VCaP (cell line): ENCODE data around the gene JAKMIP1.

Source experiments
- H3K27ac ChIP-seq: fragments of 450-650 bp; 2 replicates; pipeline ENCODE4 v1.5.1; 2017
- TF ChIP-seq, protein P1 (sequence below): fragments of 450-650 bp; conservative IDR thresholded peaks from 2 replicates; pipeline ENCODE4 v1.5.1; 2017; ENCODE audit warnings: mild to moderate bottlenecking, moderate library complexity

Gene JAKMIP1

DNA sequence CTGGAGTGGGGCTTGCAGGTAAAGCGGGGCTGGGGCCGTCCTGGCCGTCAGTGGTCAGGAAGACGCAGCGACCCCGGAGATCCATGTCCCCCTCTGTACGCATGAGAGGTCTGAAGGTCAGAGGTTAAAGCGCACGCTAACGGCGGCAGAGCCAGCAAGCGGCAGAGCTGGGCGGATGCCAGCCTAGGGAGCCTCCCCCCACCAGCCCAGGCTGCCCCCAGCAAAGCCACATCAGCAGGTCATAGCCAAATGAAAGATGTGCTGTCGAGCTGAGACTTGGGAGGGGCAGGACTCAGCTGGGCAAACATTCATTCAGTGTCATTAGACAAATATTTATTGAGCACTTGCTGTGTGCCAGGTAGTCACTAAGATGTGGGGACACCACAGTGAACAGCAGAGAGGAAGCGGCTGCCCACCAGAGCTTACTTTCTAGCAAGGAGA is 593 bp upstream of the JAKMIP1 start:
- H3K27ac ChIP-seq = peak overlapping the region; percentile 74
- TF ChIP-seq, protein P1, sequence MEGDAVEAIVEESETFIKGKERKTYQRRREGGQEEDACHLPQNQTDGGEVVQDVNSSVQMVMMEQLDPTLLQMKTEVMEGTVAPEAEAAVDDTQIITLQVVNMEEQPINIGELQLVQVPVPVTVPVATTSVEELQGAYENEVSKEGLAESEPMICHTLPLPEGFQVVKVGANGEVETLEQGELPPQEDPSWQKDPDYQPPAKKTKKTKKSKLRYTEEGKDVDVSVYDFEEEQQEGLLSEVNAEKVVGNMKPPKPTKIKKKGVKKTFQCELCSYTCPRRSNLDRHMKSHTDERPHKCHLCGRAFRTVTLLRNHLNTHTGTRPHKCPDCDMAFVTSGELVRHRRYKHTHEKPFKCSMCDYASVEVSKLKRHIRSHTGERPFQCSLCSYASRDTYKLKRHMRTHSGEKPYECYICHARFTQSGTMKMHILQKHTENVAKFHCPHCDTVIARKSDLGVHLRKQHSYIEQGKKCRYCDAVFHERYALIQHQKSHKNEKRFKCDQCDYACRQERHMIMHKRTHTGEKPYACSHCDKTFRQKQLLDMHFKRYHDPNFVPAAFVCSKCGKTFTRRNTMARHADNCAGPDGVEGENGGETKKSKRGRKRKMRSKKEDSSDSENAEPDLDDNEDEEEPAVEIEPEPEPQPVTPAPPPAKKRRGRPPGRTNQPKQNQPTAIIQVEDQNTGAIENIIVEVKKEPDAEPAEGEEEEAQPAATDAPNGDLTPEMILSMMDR = no peak

DNA sequence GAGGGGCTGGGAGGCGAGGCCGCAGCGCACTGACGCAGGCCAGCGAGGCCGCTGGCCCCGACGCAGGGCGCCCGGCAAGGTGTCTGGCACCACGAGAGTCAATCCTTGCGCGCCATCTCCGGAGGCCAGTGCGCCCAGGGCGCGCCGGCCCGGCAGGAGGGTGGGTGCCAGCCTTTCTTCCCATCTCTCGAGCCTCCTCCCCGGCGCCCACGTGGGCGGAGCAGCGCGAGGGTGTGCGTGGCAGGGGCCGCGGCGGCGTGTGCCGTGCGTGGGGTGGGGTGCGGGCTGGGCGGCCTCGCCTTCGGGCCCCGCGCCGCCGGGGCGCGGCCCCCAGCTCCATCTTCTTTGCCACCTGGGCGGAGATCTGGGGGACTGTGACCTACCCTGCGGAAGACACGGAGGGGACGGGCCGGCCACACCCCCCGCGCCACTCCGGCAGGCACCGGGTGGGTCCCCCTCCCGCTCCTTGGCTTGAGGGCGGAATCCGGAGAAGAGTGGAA is 877 bp downstream of the JAKMIP1 start:
- TF ChIP-seq, protein P1 = no peak
- peak overlapping the region; percentile 74; the same call in 1 of the 2 replicates for H3K27ac ChIP-seq

DNA sequence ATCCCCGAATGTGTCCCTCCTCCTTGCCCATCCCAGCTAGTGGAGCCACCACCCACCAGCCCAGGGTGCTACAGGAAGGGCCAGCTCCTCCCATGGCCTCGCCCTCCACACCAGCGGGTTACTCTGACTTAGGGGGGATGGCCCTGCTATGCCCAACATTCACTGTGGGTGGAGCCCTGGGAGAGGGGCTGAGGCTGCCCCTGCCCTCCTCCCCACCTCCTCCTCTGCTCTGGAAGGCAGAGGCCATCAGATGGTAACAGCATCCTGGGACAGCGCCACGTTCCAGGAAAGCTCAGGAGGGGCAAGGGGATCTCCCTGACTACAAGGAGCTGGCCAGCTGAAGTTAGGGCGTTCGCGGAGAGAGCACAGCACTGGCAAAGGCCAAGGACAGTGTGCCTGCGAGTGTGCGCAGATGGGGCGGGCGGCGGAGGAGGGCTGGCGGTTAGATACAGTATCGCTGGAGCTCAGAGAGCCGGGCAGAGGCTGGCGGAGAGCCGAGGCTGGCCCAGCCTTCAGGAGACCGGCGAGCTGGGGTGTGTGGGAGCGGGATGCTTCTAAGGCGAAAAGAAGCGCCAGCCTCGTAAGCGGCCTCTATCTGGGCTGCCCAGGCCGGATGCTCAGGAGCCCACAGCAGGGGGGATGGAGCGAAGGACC is 1.5 kb downstream of the JAKMIP1 start:
- H3K27ac ChIP-seq = peak overlapping the region; percentile 74; the same call in 1 of the 2 replicates
- TF ChIP-seq, protein P1 = no peak

DNA sequence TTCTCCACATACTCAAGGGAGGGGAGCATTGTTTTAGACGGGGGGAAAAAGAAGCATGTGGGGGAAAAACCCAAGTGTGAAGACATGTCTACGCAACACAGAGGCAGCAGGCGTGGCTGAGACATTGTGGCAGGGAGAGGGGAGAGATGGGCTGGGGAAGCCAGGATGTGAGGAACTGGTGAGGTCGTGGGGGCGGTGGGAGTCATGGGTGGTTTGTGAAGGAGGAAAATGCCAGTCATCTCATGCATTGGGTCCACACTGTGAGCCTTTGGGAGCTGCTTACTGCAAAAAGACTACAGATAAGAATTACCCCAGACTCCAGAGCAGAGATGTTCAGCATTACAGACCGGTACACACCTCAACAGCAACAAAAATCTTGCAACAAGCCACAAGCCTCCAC is 2.1 kb downstream of the JAKMIP1 start:
- TF ChIP-seq, protein P1 = no peak
- H3K27ac ChIP-seq = no peak overlapping the region

DNA sequence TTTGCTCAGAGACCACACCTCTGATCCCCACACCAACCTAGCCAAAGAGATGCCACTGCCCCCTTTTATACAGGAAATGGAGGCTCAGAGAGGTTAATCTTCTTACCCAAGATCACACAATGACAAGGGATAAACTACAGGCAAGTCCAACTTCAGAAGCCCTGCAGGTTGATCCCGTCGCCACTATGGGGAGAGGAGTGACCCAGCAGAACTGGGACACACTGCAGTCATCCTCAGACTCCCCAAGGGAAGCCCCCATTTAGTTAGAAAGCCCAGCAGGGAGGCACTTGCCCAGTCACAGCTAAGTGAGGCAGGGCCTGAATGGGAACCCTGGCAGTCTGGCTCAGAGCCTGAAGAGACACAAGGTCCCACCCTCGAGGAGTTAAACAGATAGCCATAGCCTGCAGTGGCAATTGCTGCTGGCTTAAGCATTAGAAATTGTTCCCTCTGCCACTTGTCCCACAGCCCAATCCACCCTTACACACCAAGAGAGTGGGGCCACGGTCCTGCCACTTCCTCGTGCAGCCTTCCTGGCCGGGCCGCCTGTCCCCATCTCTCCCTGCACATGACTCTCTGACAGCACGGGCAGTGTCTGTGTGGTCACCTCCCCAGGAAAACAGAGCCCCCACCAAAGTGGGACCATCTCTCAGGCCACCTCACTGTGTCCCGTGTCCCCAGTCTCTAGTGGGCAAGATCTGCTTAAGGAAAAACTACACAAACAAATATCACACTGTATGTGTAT is 2.7 kb downstream of the JAKMIP1 start:
- TF ChIP-seq, protein P1 = no peak
- H3K27ac ChIP-seq = no peak overlapping the region

DNA sequence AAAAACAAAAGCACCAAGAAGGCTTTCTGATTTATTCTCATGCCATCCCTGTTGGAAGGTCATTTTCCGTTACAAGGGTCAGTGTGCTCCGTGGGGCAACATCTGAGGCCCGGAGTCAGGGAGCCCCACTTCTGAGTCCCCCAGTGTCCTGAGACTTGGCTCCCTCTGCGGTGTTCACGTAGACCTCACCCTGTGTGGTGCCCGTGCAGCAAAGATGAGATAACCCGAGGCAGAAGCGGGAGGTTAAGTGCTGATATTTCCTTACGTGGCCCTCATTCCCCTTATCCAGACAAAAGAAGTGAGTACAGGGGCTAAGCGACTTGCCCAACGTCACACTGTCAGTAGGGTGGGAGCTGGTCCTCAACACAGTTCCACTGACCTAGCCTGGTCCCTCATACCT is 3.5 kb downstream of the JAKMIP1 start:
- no peak overlapping the region for H3K27ac ChIP-seq
- TF ChIP-seq, protein P1 = no peak

DNA sequence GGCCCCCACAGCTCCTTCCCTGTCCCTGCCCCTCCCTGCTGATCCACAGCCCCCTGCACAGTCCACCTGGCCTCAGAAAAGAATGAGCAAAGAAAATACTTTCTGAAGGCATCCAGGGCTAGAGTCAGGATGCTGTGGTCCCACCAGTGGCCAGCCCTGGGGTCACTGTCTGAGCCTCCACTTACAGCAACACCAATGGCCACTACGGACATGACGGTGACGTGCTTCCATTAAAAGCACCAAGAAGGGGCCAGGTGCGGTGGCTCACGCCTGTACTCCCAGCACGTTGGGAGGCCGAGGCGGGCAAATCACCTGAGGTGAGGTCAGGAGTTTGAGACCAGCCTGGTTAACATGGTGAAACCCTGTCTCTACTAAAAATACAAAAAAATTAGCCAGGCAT is 4.0 kb downstream of the JAKMIP1 start:
- no peak overlapping the region for H3K27ac ChIP-seq
- TF ChIP-seq, protein P1 = no peak
